ENCODE results near the gene EFCAB6. TPM values are rescaled to one million over a fixed set of nuclear protein-coding genes. Genes with fewer than 3 reads are reported as not detected.

The EFCAB6 gene
- total RNA-seq, 4 donors from 2014 or later = 1.1 to 3.8 (median 2.7) TPM

DNA sequence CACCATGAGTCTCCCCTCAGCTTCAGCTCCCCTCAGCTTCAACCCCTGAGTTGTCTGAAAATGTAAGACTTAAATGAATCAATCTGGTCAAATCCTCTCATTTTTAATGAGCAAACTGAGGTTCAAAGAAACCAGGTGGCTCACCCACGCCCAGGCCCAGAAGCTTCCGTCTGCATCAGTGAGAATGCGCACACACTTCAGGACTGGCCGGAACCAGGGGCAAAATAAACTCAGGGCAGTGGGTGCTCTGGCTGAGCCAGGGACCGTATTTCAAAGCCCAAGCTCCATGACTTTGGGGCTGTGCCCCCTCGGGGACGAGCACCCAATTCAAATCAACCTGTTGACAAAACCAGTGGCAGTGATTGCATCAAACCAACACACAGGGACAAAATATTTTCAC is 47.1 kb upstream of the EFCAB6 start:
- no peaks in the 10 kb centered on the region for H3K36me3 ChIP-seq
- peaks cover 78% of the 10 kb centered on the region for H3K27me3 ChIP-seq
- no peak overlapping the region for H3K27ac ChIP-seq
- ATAC-seq = no peak
- H3K9me3 ChIP-seq = peaks cover 0 to 29% (median 0%) of the 10 kb centered on the region in 3 donors
- TF ChIP-seq EP300 (IDR thresholded peaks at IDR 0.05) = no peak
- no peak for TF ChIP-seq POLR2A (IDR thresholded peaks at IDR 0.05)
- TF ChIP-seq, protein P1, sequence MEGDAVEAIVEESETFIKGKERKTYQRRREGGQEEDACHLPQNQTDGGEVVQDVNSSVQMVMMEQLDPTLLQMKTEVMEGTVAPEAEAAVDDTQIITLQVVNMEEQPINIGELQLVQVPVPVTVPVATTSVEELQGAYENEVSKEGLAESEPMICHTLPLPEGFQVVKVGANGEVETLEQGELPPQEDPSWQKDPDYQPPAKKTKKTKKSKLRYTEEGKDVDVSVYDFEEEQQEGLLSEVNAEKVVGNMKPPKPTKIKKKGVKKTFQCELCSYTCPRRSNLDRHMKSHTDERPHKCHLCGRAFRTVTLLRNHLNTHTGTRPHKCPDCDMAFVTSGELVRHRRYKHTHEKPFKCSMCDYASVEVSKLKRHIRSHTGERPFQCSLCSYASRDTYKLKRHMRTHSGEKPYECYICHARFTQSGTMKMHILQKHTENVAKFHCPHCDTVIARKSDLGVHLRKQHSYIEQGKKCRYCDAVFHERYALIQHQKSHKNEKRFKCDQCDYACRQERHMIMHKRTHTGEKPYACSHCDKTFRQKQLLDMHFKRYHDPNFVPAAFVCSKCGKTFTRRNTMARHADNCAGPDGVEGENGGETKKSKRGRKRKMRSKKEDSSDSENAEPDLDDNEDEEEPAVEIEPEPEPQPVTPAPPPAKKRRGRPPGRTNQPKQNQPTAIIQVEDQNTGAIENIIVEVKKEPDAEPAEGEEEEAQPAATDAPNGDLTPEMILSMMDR (IDR thresholded peaks at IDR 0.05) = no peak
- no peak for TF ChIP-seq POLR2AphosphoS5 (IDR thresholded peaks at IDR 0.05)
- WGBS, 2 donors (ENCODE audit: low coverage in 1 of 2) = 86 to 100% methylated on average over 1 to 7 of the region's 7 CpGs
- H3K4me3 ChIP-seq = no peak overlapping the region
- peaks cover 0 to 10% (median 0%) of the 10 kb centered on the region in 3 donors for H3K4me1 ChIP-seq

GRCh38 chr22:43858156-43858895 is 46.2 kb upstream of the EFCAB6 start:
- Histone ChIP-seq H3K27me3 (peaks cover 76% of the 10 kb centered on the region), H3K9me3 (peaks cover 0 to 29% (median 0%) of the 10 kb centered on the region in 3 donors), H3K4me1 (peaks cover 0 to 10% (median 0%) of the 10 kb centered on the region in 3 donors), H3K4me3 (no peak overlapping the region), H3K36me3 (no peaks in the 10 kb centered on the region), H3K27ac (no peak overlapping the region)
- ATAC-seq = no peak
- 61 to 68% methylated on average over 4 to 8 of the region's 11 CpGs for WGBS, 2 donors (ENCODE audit: low coverage in 1 of 2)
- TF ChIP-seq, protein P1 (IDR thresholded peaks at IDR 0.05) = no peak
- TF ChIP-seq POLR2A (IDR thresholded peaks at IDR 0.05) (no peak), POLR2AphosphoS5 (IDR thresholded peaks at IDR 0.05) (no peak), EP300 (IDR thresholded peaks at IDR 0.05) (no peak)

GRCh38 chr22:43857367-43857766 is 45.3 kb upstream of the EFCAB6 start:
- H3K4me3 ChIP-seq = no peak overlapping the region
- H3K36me3 ChIP-seq = no peaks in the 10 kb centered on the region
- H3K4me1 ChIP-seq = peaks cover 0 to 6% (median 0%) of the 10 kb centered on the region in 3 donors
- H3K27ac ChIP-seq = no peak overlapping the region
- ATAC-seq = no peak
- H3K9me3 ChIP-seq = peaks cover 0 to 29% (median 0%) of the 10 kb centered on the region in 3 donors
- TF ChIP-seq EP300 (IDR thresholded peaks at IDR 0.05) (no peak), POLR2AphosphoS5 (IDR thresholded peaks at IDR 0.05) (no peak), POLR2A (IDR thresholded peaks at IDR 0.05) (no peak)
- TF ChIP-seq, protein P1 (IDR thresholded peaks at IDR 0.05) = no peak
- peaks cover 76% of the 10 kb centered on the region for H3K27me3 ChIP-seq

- TF ChIP-seq POLR2AphosphoS5 (IDR thresholded peaks at IDR 0.05) = no peak
- TF ChIP-seq EP300 (IDR thresholded peaks at IDR 0.05) = no peak
- no peak for TF ChIP-seq POLR2A (IDR thresholded peaks at IDR 0.05)
- TF ChIP-seq, protein P1 (IDR thresholded peaks at IDR 0.05) = no peak
- H3K9me3 ChIP-seq = peaks cover 0 to 29% (median 0%) of the 10 kb centered on the region in 3 donors
- H3K36me3 ChIP-seq = no peaks in the 10 kb centered on the region
- peaks cover 70% of the 10 kb centered on the region for H3K27me3 ChIP-seq
- 60% methylated on average over 2 of the region's 4 CpGs; no CpG with 5 or more reads in 1 of the 2 donors for WGBS, 2 donors (ENCODE audit: low coverage in 1 of 2)
- no peak overlapping the region for H3K27ac ChIP-seq
- ATAC-seq = no peak
- H3K4me3 ChIP-seq = no peak overlapping the region
- no peaks in the 10 kb centered on the region for H3K4me1 ChIP-seq
Observed at GRCh38 chr22:43855431-43855830, 43.3 kb upstream of the EFCAB6 start.

GRCh38 chr22:43854786-43855271 is 42.7 kb upstream of the EFCAB6 start:
- Histone ChIP-seq H3K9me3 (peaks cover 0 to 29% (median 0%) of the 10 kb centered on the region in 3 donors), H3K27ac (no peak overlapping the region), H3K4me3 (no peak overlapping the region), H3K4me1 (no peaks in the 10 kb centered on the region), H3K27me3 (peaks cover 65% of the 10 kb centered on the region), H3K36me3 (no peaks in the 10 kb centered on the region)
- 80% methylated on average over 1 of the region's 13 CpGs; no CpG with 5 or more reads in 1 of the 2 donors for WGBS, 2 donors (ENCODE audit: low coverage in 1 of 2)
- ATAC-seq = no peak
- TF ChIP-seq, protein P1 (IDR thresholded peaks at IDR 0.05) = no peak
- TF ChIP-seq POLR2AphosphoS5 (IDR thresholded peaks at IDR 0.05) (no peak), EP300 (IDR thresholded peaks at IDR 0.05) (no peak), POLR2A (IDR thresholded peaks at IDR 0.05) (no peak)

Data from gastroesophageal sphincter (tissue), 4 donors.